Endothelial cell of umbilical vein (primary cell): Measurements from ENCODE around the gene MYH11. TPM values are rescaled to one million over a fixed set of nuclear protein-coding genes. Genes with fewer than 3 reads are reported as not detected.

ENCODE experiments used
- BruUV-seq: library from RNA; stranded (reverse); fragments of 400-500 nt; replicated peaks from 2 replicates; lab custom pipeline; 2021; lab: Mats Ljungman, UMichigan
- CTCF ChIA-PET: fragments of 300-600, 350-600 bp; sonication (Branson Sonifier 250); formaldehyde crosslinking; loops from one replicate; lab custom pipeline; 2021; ENCODE audit warnings: antibody characterized with exemption, inconsistent platforms; lab: Charles Lee
- POLR2A ChIA-PET: fragments of 300-600, 350-600 bp; sonication (Branson Sonifier 250); formaldehyde crosslinking; loops from one replicate; lab custom pipeline; 2021; ENCODE audit warnings: antibody characterized with exemption, inconsistent platforms; lab: Charles Lee
- DNase-seq: peaks from one replicate; pipeline ENCODE4 v3.0.0-alpha.2; 2011; ENCODE audit warnings: low read depth, low spot score
- FAIRE-seq: peaks from 2 replicates; lab custom pipeline; 2011; peaks lifted over from hg19 to GRCh38; lab: Jason Lieb, UNC
- H2AFZ ChIP-seq: 2 replicates; pipeline ENCODE4 v1.6.0; 2012; ENCODE audit warnings: low read depth, low read length, control low read depth, inconsistent platforms
- H3K27ac ChIP-seq: 2 replicates; pipeline ENCODE4 v1.5.1; 2011; ENCODE audit warnings: low read depth, mild to moderate bottlenecking, control low read depth, low read length, moderate library complexity; ENCODE audit not compliant: insufficient read depth
- H3K27me3 ChIP-seq, 2 experiments: 2 replicates each; pipeline versions ENCODE4 v1.6.0 to v1.6.1; 2011; ENCODE audit warnings: low read length in 2 of 2, mixed read lengths in 1 of 2; ENCODE audit not compliant: control insufficient read depth in 2 of 2, insufficient read depth in 2 of 2
- H3K36me3 ChIP-seq, 2 experiments: 2 replicates in 1 of 2; 3 replicates in 1 of 2; pipeline ENCODE4 v1.5.1; 2011; ENCODE audit warnings: low read length in 2 of 2, mild to moderate bottlenecking in 1 of 2, moderate library complexity in 1 of 2; ENCODE audit not compliant: control insufficient read depth in 2 of 2, insufficient read depth in 2 of 2; ENCODE audit errors: extremely low read depth in 1 of 2
- H3K4me1 ChIP-seq: 3 replicates; pipeline ENCODE4 v1.5.1; 2011; ENCODE audit warnings: mild to moderate bottlenecking, low read length; ENCODE audit not compliant: control insufficient read depth, insufficient read depth; ENCODE audit errors: extremely low read depth
- H3K4me2 ChIP-seq: 2 replicates; pipeline ENCODE4 v1.6.1; 2011; ENCODE audit warnings: low read length, control low read depth, mixed read lengths; ENCODE audit not compliant: insufficient read depth
- H3K4me3 ChIP-seq, 3 experiments: fragments of 200-600 bp in 1 of 3; sonication (generic), shearing (Covaris generic) in 1 of 3; replicated peaks in 1 of 3; 2 replicates each; pipeline ENCODE4 v1.5.1; 2011 to 2016; ENCODE audit warnings: control low read depth in 3 of 3, low read length in 3 of 3, mild to moderate bottlenecking in 2 of 3, inconsistent platforms in 1 of 3, low read depth in 1 of 3, moderate library complexity in 1 of 3; ENCODE audit not compliant: insufficient read depth in 1 of 3
- H3K79me2 ChIP-seq: 2 replicates; pipeline ENCODE4 v1.6.0; 2012; ENCODE audit warnings: low read length, inconsistent platforms; ENCODE audit not compliant: control insufficient read depth, insufficient read depth
- H3K9ac ChIP-seq: replicated peaks from 2 replicates; pipeline ENCODE3; 2011; ENCODE audit warnings: low read length, control low read depth; ENCODE audit not compliant: insufficient read depth; ENCODE audit errors: extremely low read depth
- H3K9me1 ChIP-seq: replicated peaks from 3 replicates; pipeline ENCODE4 v1.6.0; 2011; ENCODE audit warnings: mild to moderate bottlenecking, low read length; ENCODE audit not compliant: control insufficient read depth, insufficient read depth; ENCODE audit errors: extremely low read depth
- H3K9me3 ChIP-seq: replicated peaks from 2 replicates; pipeline ENCODE4 v1.5.1; 2012; ENCODE audit warnings: low read length, inconsistent platforms; ENCODE audit not compliant: control insufficient read depth, insufficient read depth
- H4K20me1 ChIP-seq: replicated peaks from 2 replicates; pipeline ENCODE3; 2011; ENCODE audit warnings: mild to moderate bottlenecking, low read length; ENCODE audit not compliant: control insufficient read depth, insufficient read depth; ENCODE audit errors: extremely low read depth
- EZH2 ChIP-seq: IDR thresholded peaks from 2 replicates; pipeline ENCODE4 v1.6.1; 2012; ENCODE audit warnings: borderline replicate concordance, low read depth, mild to moderate bottlenecking, moderate library complexity, low read length, inconsistent platforms; ENCODE audit not compliant: severe bottlenecking
- FOS ChIP-seq: IDR thresholded peaks from 2 replicates; pipeline ENCODE4 v1.6.1; 2011; ENCODE audit warnings: mild to moderate bottlenecking, low read length, moderate library complexity, borderline replicate concordance; ENCODE audit not compliant: insufficient read depth
- GATA2 ChIP-seq: IDR thresholded peaks from 2 replicates; pipeline ENCODE4 v1.7.0; 2011; ENCODE audit warnings: low read depth, mild to moderate bottlenecking, moderate library complexity, mixed read lengths, low read length; ENCODE audit not compliant: insufficient read length, insufficient read depth
- JUN ChIP-seq: IDR thresholded peaks from 2 replicates; pipeline ENCODE4 v1.6.1; 2011; ENCODE audit warnings: borderline replicate concordance, low read depth; ENCODE audit not compliant: insufficient read length, insufficient read depth
- MAX ChIP-seq: IDR thresholded peaks from 2 replicates; pipeline ENCODE4 v1.6.1; 2011; ENCODE audit not compliant: insufficient read depth, insufficient read length
- MYC ChIP-seq: IDR thresholded peaks from one replicate; pipeline ENCODE4 v1.6.1; 2011; ENCODE audit warnings: mild to moderate bottlenecking, low read depth, low read length
- POLR2A ChIP-seq: IDR thresholded peaks from 2 replicates; pipeline ENCODE4 v1.6.1; 2012; ENCODE audit warnings: low read depth, mild to moderate bottlenecking, control low read depth, low read length
- dilution Hi-C: fragments of 300-500 bp; cut with MboI; formaldehyde crosslinking; loops from one replicate; pipeline ENCODE4 v1.15.0; 2019; ENCODE audit warnings: low sequenced_read_pairs; ENCODE audit not compliant: extremely low pct_ligation_motif_present
- intact Hi-C: fragments of 100-400 bp; cut with micrococcal nuclease; formaldehyde crosslinking; loops from one replicate; pipeline ENCODE4 v1.10.0; 2022
- polyA plus RNA-seq, 4 experiments: library from polyadenylated mRNA; depleted of rRNA in 3 of 4; stranded (reverse) in 3 of 4; unstranded in 1 of 4; fragments of >200 nt; gene quantifications; 2 replicates each; pipeline versions ENCODE4 v1.2.1 to v1.2.3, GENCODE V29; 2011 to 2012; ENCODE audit warnings: missing spikeins in 1 of 4
- total RNA-seq: library from RNA; stranded (reverse); gene quantifications from 2 replicates; pipeline ENCODE4 v1.2.3, GENCODE V29; 2021

The MYH11 gene
- total and polyA plus RNA-seq, 2 donors (not counting 3 experiments of a cell fraction or from before 2014, with no cell fraction given), result not detected

- DNase-seq, result no peak
- dilution Hi-C loops, result no loop called here
- Histone ChIP-seq H3K9me3 (no peaks in the 10 kb centered on the region), H3K9me1 (no peaks in the 10 kb centered on the region), H3K79me2 (no peaks in the 10 kb centered on the region), H3K27me3 (peaks cover 0 to 6% of the 10 kb centered on the region in 2 experiments), H3K27ac (no peak overlapping the region), H3K4me1 (no peaks in the 10 kb centered on the region), H3K4me2 (no peak overlapping the region), H3K4me3 (no peak overlapping the region), H3K9ac (no peak overlapping the region), H2AFZ (no peak overlapping the region), H3K36me3 (no peaks in the 10 kb centered on the region), H4K20me1 (no peaks in the 10 kb centered on the region)
- intact Hi-C loops, result no loop called here
- CTCF ChIA-PET, result interaction anchor here (1.0 to 2.1 kb wide), 3 partner anchors 17 to 61 kb away, joined by 3 to 6 read pairs (median 3); no protein-coding TSS in a partner anchor
- no TSS peak for BruUV-seq
- no peak for FAIRE-seq
- POLR2A ChIA-PET, result no interaction called here
- no peak for TF ChIP-seq GATA2
- TF ChIP-seq FOS, result no peak
- TF ChIP-seq POLR2A, result no peak
- TF ChIP-seq JUN, result no peak
- no peak for TF ChIP-seq MYC
- no peak for TF ChIP-seq EZH2
These were observed 96.7 kb downstream of the MYH11 start for GRCh38 chr16:15760129-15760528.

GRCh38 chr16:15759070-15759469 is 97.8 kb downstream of the MYH11 start:
- H3K9me1 ChIP-seq, result no peaks in the 10 kb centered on the region
- no peaks in the 10 kb centered on the region for H3K79me2 ChIP-seq
- H3K4me2 ChIP-seq, result no peak overlapping the region
- ChIA-PET POLR2A (no interaction called here), CTCF (interaction anchor here (0.6 to 2.1 kb wide), 3 partner anchors 42 to 1082 kb away, joined by 3 to 6 read pairs (median 3); no protein-coding TSS in a partner anchor)
- dilution Hi-C loops, result no loop called here
- intact Hi-C loops, result no loop called here
- no peak overlapping the region for H3K4me3 ChIP-seq
- BruUV-seq, result no TSS peak
- no peak overlapping the region for H2AFZ ChIP-seq
- H3K4me1 ChIP-seq, result no peaks in the 10 kb centered on the region
- FAIRE-seq (no peak), DNase-seq (no peak)
- no peak overlapping the region for H3K27ac ChIP-seq
- no peaks in the 10 kb centered on the region for H3K36me3 ChIP-seq
- H3K27me3 ChIP-seq, result peaks cover 0 to 2% of the 10 kb centered on the region in 2 experiments
- no peaks in the 10 kb centered on the region for H3K9me3 ChIP-seq
- TF ChIP-seq MAX (no peak), JUN (no peak)
- H4K20me1 ChIP-seq, result no peaks in the 10 kb centered on the region
- no peak overlapping the region for H3K9ac ChIP-seq
